Gastrocnemius medialis (tissue), 4 donors: ENCODE results near the gene SERPINA5.

Experiments
- CTCF ChIP-seq, 5 experiments: fragments of 450-650 bp in 3 of 5; fragments of 200-600 bp in 2 of 5; sonication (generic) in 2 of 5; IDR thresholded peaks in 4 of 5; conservative IDR thresholded peaks in 1 of 5; 1 replicate in 4 of 5; 2 replicates in 1 of 5; pipeline ENCODE4 v1.5.1; 2016 to 2019; ENCODE audit warnings: antibody characterized with exemption in 5 of 5, mild to moderate bottlenecking in 3 of 5, moderate library complexity in 3 of 5
- POLR2A ChIP-seq, 2 donors: fragments of 450-650 bp; IDR thresholded peaks; one replicate each; pipeline ENCODE4 v1.6.1; 2017; ENCODE audit warnings: antibody characterized with exemption in 2 of 2, mild to moderate bottlenecking in 2 of 2, moderate library complexity in 2 of 2

- TF ChIP-seq CTCF (IDR thresholded peaks at IDR 0.05 in 4 of 5, conservative IDR thresholded peaks at IDR 0.05 in 1 of 5) (no peak), POLR2A (IDR thresholded peaks at IDR 0.05) (no peak)
Measured at GRCh38 chr14:94560751-94561655, 20.2 kb upstream of the SERPINA5 start, which contains the start of gene SERPINA4.
